GM18867 (cell line): ENCODE data around the gene METTL15.
A peak's percentile ranks its signal among the peaks of the same experiment; 100 is the strongest.
"Not testable (repeated sequence)": the region's sequence is repeated elsewhere in the genome, so short reads cannot be mapped to it uniquely, and the experiment has no call there.

ENCODE experiments used
- ATAC-seq: cut with Tn5 transposase; IDR thresholded peaks from one replicate; pipeline ENCODE4 v1.9.1; 2021; ENCODE audit warnings: mild to moderate bottlenecking, moderate library complexity; ENCODE audit not compliant: unreplicated experiment

METTL15 gene

GRCh38 chr11:28176351-28176750 lies 68.2 kb downstream of the METTL15 start:
- no peak for ATAC-seq

- ATAC-seq = no peak
These were observed 87.3 kb downstream of the METTL15 start for GRCh38 chr11:28195449-28195848.

GRCh38 chr11:28209906-28210305 lies 101.7 kb downstream of the METTL15 start:
- no peak for ATAC-seq

GRCh38 chr11:28222063-28222462 lies 113.9 kb downstream of the METTL15 start:
- ATAC-seq = not testable (repeated sequence)

- ATAC-seq = no peak
These were observed 115.4 kb downstream of the METTL15 start for GRCh38 chr11:28223577-28223976.

- no peak for ATAC-seq
These were observed 115.8 kb downstream of the METTL15 start for GRCh38 chr11:28223994-28224393.

- no peak for ATAC-seq
These were observed 119.3 kb downstream of the METTL15 start for GRCh38 chr11:28227460-28227859.

- ATAC-seq = no peak
These were observed 120.2 kb downstream of the METTL15 start for GRCh38 chr11:28228196-28228895.

GRCh38 chr11:28231475-28231874 lies 123.3 kb downstream of the METTL15 start:
- ATAC-seq = no peak

GRCh38 chr11:28232649-28233048 lies 124.5 kb downstream of the METTL15 start:
- ATAC-seq = no peak

GRCh38 chr11:28241760-28242159 lies 133.6 kb downstream of the METTL15 start:
- no peak for ATAC-seq

GRCh38 chr11:28242596-28242995 lies 134.4 kb downstream of the METTL15 start:
- no peak for ATAC-seq

- ATAC-seq = no peak
These were observed 134.9 kb downstream of the METTL15 start for GRCh38 chr11:28243061-28243460.

GRCh38 chr11:28243581-28243980 lies 135.4 kb downstream of the METTL15 start:
- ATAC-seq = no peak

- ATAC-seq = no peak
These were observed 136.9 kb downstream of the METTL15 start for GRCh38 chr11:28245131-28245530.

- ATAC-seq = peak; percentile 68
These were observed 142.0 kb downstream of the METTL15 start for GRCh38 chr11:28250192-28250591.

- ATAC-seq = no peak
These were observed 143.1 kb downstream of the METTL15 start for GRCh38 chr11:28251257-28251656.

- no peak for ATAC-seq
These were observed 149.6 kb downstream of the METTL15 start for GRCh38 chr11:28257761-28258160.

GRCh38 chr11:28259177-28259843 lies 151.1 kb downstream of the METTL15 start:
- ATAC-seq = peak; percentile 92

GRCh38 chr11:28268925-28269324 lies 160.7 kb downstream of the METTL15 start:
- no peak for ATAC-seq

- ATAC-seq = no peak
These were observed 161.4 kb downstream of the METTL15 start for GRCh38 chr11:28269586-28269985.

GRCh38 chr11:28272247-28272646 lies 164.1 kb downstream of the METTL15 start:
- not testable (repeated sequence) for ATAC-seq
